Activated T-cell treated with anti-CD3 and anti-CD28 coated beads, Interleukin-2, amount 50 U/mL, for 24 hours (primary cell): ENCODE measurements around the gene SP110.

Source experiments
- DNase-seq: peaks from one replicate; pipeline ENCODE4 v3.0.0-alpha.2; 2020
- H3K27ac Mint-ChIP-seq: 2 replicates; pipeline ENCODE4 v1.8.0; 2020; ENCODE audit warnings: mild to moderate bottlenecking, mixed read lengths
- H3K27me3 Mint-ChIP-seq: 2 replicates; pipeline ENCODE4 v1.8.0; 2020; ENCODE audit warnings: mixed read lengths
- H3K36me3 Mint-ChIP-seq: 2 replicates; pipeline ENCODE4 v1.8.0; 2020; ENCODE audit warnings: low read depth, mixed read lengths
- H3K4me1 Mint-ChIP-seq: 2 replicates; pipeline ENCODE4 v1.8.0; 2020; ENCODE audit warnings: low read depth, mixed read lengths
- H3K4me3 Mint-ChIP-seq: 2 replicates; pipeline ENCODE4 v1.8.0; 2020; ENCODE audit warnings: mild to moderate bottlenecking, moderate library complexity, mixed read lengths
- H3K9me3 Mint-ChIP-seq: 2 replicates; pipeline ENCODE4 v1.8.0; 2020; ENCODE audit warnings: mixed read lengths

SP110 gene

DNA sequence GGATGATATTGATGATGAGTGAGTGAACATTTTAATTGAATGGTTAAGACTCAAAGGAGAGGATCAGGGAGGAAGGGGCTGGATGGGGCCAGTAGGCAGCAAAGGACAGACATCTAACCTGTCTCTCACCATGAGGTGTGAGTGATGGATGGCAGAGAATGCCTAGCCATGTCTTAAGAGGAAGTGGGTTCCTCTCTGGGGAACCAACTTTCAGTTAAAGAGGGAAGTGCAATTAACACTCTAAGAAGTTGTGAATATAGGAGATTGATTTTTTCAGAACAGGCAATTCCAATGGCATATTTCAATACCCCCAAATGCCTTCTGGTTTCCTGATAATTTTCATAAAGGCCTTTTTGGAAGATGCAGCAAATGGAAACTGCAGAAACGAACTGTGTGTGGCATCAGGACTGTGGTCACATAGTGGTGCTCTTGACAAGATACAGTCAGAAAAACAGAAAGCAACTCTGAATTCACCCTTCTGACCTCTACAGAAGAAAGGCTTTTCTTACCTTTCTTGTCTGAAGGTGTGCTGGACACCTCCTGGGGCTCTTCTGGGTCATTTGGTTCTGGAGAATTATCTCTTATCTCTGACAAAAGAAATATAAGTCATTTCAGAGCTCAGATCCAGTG is 10.2 kb downstream of the SP110 start:
- H3K9me3 Mint-ChIP-seq = no peaks in the 10 kb centered on the region
- no peaks in the 10 kb centered on the region for H3K27me3 Mint-ChIP-seq
- no peak overlapping the region for H3K4me3 Mint-ChIP-seq
- H3K27ac Mint-ChIP-seq = no peak overlapping the region
- peaks cover 25% of the 10 kb centered on the region for H3K4me1 Mint-ChIP-seq
- DNase-seq = no peak
- H3K36me3 Mint-ChIP-seq = peaks cover 18% of the 10 kb centered on the region

DNA sequence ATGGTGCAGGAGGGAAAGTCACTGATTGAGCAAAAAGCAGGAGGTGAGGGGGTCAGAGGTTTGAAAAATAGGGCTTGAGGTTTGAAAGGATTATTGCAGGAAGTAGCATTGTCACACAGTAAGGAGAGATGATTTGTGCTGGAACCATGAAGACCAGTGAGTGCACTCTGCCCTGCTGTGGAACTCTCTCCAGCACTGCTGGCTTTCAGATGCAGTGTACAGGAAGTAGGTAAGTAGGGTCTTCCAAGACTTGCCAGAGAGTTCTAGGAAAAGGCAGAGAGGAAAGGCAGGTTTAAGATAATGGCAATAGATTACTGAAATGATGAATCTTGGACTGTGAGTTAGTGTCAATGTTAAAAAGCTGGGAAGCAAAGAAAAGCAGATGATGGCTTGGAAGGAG is 11.2 kb downstream of the SP110 start:
- Mint-ChIP-seq H3K27ac (no peak overlapping the region), H3K27me3 (no peaks in the 10 kb centered on the region), H3K36me3 (peaks cover 28% of the 10 kb centered on the region), H3K9me3 (no peaks in the 10 kb centered on the region), H3K4me3 (no peak overlapping the region), H3K4me1 (peaks cover 22% of the 10 kb centered on the region)
- no peak for DNase-seq

DNA sequence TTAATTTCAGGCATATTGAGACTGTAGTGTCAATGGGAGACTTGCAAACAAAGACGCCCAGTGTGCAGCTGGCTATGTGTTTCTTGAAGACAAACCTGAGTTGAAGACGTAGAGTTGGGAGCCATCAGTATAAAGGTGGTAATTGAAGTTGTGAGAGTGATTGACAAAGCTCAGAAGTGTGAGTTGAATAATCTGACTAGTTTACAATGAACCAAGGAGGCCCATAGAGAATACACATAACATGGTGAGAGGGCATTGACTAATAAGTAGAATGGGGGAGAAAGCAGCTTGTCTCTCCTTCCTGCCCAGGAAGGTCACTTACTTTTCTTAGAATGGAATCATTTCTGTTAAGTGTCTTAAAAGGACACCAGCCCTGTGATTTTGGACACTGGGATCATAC is 14.1 kb downstream of the SP110 start:
- Mint-ChIP-seq H3K9me3 (no peaks in the 10 kb centered on the region), H3K27ac (peak overlapping the region; percentile 80)
- no peak for DNase-seq

DNA sequence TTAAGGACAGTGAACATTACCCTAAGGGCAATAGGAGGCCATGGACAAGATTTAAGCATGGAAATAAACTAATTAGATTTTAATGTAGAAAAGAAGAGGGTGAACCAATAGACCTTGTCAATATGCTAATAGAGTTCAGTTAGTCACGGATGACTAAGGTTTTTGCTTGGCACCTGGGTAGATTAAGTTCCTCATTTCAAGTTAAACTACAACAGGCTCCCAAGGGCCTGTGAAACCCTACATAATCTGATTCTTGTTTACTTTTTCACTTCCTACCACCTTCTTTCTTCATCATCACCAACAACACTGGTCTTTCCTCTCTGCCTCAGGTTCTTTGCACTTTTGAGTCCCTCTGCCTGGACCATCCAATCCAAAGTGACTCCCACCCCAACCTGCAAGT is 14.8 kb downstream of the SP110 start:
- peaks cover 33% of the 10 kb centered on the region for H3K4me1 Mint-ChIP-seq
- H3K9me3 Mint-ChIP-seq = no peaks in the 10 kb centered on the region
- peaks cover 61% of the 10 kb centered on the region for H3K36me3 Mint-ChIP-seq
- no peak for DNase-seq
- peak overlapping the region; percentile 80 for H3K27ac Mint-ChIP-seq
- H3K4me3 Mint-ChIP-seq = no peak overlapping the region
- no peaks in the 10 kb centered on the region for H3K27me3 Mint-ChIP-seq

More for the DNA sequence above, 14.1 kb downstream of the SP110 start:
- Mint-ChIP-seq H3K27me3 (no peaks in the 10 kb centered on the region), H3K4me1 (peaks cover 33% of the 10 kb centered on the region), H3K36me3 (peaks cover 54% of the 10 kb centered on the region), H3K4me3 (no peak overlapping the region)

DNA sequence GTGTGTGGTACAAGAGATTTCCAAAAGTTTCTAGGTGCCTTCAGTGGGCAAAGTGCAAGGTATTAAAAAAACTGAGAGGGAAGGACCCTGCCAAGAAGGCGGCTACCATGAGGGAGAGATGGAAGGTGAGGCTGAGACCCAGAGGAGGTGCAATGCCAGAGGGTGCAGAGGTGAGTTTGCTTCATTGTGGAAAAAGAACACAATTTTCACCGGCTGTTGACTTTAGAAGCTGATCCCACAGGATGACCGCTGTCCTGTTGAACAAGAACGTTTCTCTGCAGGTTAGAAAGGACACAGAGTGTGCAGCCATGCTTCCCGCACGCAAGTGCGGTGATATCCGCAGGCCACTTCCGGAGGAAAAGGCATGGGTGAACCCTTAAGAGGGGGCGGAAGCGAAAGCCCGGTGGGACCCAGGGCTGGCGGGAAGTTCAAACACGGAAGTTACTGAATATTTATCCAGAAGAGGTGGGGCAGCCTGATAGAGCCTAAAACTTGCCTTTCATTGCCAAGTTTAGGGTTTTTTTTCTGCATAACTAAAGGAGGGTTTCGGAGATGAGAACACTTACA is 16.6 kb downstream of the SP110 start:
- no peak for DNase-seq
- Mint-ChIP-seq H3K4me1 (peaks cover 33% of the 10 kb centered on the region), H3K27ac (peak overlapping the region; percentile 85), H3K9me3 (no peaks in the 10 kb centered on the region), H3K4me3 (no peak overlapping the region), H3K36me3 (peaks cover 78% of the 10 kb centered on the region), H3K27me3 (no peaks in the 10 kb centered on the region)

DNA sequence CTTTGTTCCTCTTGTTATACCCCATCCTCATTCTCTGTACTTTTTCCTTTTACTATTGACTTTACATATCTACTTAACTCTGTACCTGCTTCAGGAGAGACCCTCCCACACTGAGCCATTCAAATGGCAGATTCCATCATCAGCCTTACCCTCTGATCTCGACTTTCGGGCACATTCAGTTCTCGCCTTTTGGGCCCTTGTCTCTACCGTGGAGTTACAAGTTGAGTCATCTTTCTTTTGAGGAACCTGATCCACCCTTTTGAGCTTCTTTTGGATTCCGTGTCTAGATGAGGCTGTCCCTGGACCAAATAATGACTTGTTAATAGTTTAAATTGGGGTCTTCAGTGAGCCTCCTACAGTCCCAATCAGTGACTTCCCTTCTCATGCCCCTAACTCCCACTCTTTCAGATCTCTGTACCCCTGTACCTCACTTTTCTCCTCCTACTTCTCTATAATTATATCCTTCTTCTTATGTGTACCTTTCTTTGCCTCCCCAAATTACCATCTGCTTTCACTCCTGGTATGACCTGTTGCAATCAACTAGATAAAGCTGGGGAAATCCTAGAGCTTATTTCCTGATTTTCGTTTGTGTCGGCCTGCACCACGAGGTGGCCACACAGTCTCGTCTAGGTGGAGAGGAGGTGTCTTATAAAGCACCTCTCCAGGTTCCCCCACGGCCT is 17.2 kb downstream of the SP110 start:
- peaks cover 33% of the 10 kb centered on the region for H3K4me1 Mint-ChIP-seq
- H3K27me3 Mint-ChIP-seq = no peaks in the 10 kb centered on the region
- H3K4me3 Mint-ChIP-seq = no peak overlapping the region
- H3K27ac Mint-ChIP-seq = peak overlapping the region; percentile 85
- H3K9me3 Mint-ChIP-seq = no peaks in the 10 kb centered on the region
- DNase-seq = no peak
- H3K36me3 Mint-ChIP-seq = peaks cover 84% of the 10 kb centered on the region

DNA sequence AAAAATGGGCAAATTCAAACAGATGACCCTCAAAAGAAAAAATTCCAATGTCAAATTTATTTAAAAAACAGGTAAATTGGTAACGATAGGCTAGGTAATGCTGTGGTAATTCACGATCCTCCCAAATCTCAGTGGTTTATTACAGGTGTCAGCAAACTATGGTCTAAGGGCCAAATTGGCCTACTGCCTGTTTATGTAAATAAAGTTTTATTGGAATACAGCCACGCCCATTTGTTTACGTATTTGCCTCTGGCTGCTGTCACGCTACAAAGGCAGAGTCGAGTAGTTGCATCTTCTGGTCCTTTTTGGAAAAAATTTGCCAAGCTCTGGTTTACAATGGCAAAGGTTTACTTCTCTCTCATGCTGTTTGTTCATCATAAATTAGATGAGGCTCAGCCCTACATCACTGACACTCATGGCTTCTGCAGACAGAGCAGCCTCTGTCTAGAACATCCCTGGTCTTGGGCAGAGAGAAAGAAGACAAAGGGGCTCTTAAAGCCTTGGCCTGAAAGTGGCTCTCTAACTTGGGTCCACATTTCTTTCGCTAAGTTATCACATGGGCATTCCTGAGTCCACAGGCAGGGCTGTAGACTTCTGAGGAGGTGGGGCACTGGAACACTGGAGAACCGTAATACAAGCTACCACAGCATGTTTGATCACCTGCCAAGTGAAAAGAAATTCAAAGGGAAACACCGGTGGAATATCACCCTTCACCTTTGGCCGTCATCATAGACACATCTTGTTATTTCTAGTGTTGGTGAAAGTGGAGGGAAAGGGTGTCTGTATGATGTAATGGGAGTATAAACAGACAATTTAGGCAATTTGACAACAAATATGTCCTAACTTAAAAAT is 34.8 kb downstream of the SP110 start:
- Mint-ChIP-seq H3K9me3 (peaks cover 3% of the 10 kb centered on the region), H3K4me3 (no peak overlapping the region), H3K27ac (peak overlapping the region; percentile 44), H3K4me1 (peaks cover 2% of the 10 kb centered on the region), H3K27me3 (no peaks in the 10 kb centered on the region), H3K36me3 (peaks cover 95% of the 10 kb centered on the region)
- no peak for DNase-seq

DNA sequence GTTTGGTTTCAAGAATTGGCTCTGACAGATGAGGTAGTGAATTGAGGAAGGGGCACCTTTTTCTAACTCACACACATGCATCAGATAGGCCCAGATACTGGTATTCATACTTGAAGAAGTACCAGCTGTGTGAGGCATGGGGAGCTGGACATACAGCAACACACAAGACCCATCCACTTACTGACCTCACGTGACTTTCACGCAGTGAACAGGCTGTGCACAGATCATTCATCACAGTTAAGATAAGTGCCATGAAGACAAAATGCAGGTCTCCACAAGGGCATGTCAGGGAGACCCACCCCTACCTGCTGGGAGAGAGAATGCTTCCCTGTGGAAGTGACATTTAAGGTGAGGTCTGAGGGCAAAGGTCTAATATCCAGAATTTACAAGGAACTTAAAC is 38.6 kb downstream of the SP110 start:
- H3K9me3 Mint-ChIP-seq = no peaks in the 10 kb centered on the region
- peak overlapping the region; percentile 50 for H3K27ac Mint-ChIP-seq
- H3K27me3 Mint-ChIP-seq = no peaks in the 10 kb centered on the region
- H3K4me3 Mint-ChIP-seq = no peak overlapping the region
- peaks cover 100% of the 10 kb centered on the region for H3K36me3 Mint-ChIP-seq
- H3K4me1 Mint-ChIP-seq = no peaks in the 10 kb centered on the region
- DNase-seq = no peak

DNA sequence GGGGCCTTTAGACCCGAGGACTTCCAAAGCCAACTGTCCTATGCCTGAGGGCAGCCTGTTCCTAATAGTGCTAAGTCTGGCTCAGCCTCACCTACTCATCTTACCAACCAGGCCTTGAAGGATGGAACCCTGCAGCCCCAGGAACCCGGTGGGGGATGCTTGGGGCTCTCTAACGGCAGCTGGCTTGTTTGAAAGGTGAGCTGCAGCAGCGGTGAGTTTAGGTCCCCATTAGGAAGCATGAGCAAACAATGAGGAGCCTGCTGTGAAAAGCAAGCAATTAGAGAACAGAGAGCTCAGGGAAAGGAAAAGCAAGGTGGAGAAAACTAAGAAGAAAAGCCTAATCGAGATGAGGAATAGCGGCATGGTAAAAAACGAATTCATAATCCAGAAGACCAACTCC is 39.9 kb downstream of the SP110 start:
- Mint-ChIP-seq H3K9me3 (no peaks in the 10 kb centered on the region), H3K4me3 (no peak overlapping the region), H3K27me3 (no peaks in the 10 kb centered on the region), H3K4me1 (no peaks in the 10 kb centered on the region), H3K27ac (no peak overlapping the region), H3K36me3 (peaks cover 100% of the 10 kb centered on the region)
- DNase-seq = no peak

DNA sequence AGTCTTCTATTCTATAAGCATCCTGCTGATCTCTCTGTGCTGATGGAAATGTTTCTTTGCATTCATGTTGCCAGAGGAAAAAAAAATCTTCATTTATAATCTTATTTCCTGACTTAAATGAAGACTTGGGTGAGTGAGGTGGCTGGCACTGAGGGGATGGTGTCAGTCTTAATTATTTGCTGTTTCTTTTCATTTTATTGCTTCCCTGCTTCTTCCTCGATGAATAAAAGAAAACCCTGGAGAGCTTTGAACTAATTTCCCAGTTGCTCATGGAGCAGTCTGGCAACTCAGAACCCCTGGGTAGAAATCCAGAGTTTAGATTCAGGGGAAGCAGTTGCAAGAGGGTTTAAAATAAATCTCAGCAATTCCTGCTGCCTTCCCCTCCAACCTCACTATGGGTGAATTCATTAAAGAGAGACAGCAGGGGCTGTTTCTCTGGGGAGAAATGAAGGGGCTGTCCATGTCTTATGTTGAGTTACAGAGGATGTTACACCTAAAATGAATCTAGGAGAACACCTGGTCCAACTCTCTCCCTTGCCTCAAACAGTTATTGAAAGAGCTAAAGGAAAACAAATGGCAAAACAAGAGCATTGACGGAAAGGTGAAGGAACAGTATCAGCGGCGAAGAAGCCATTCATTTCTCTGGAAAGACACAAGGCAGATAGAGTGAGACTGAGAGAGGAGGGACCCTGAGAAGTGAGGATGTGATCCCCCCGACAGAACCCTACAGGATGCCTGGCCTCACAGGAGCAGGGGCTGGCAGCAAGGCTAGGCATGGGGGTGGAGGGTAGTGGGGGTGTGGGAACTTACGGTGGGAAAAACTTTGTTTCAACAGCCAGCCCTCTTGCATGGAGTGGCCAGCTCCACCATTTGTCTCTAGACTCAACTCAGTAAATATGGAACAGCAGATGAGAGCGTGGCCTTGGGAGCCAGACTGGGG is 41.0 kb downstream of the SP110 start:
- no peak for DNase-seq
- Mint-ChIP-seq H3K4me1 (no peaks in the 10 kb centered on the region), H3K9me3 (no peaks in the 10 kb centered on the region), H3K4me3 (no peak overlapping the region), H3K27me3 (no peaks in the 10 kb centered on the region), H3K36me3 (peaks cover 100% of the 10 kb centered on the region), H3K27ac (peak overlapping the region; percentile 16)

DNA sequence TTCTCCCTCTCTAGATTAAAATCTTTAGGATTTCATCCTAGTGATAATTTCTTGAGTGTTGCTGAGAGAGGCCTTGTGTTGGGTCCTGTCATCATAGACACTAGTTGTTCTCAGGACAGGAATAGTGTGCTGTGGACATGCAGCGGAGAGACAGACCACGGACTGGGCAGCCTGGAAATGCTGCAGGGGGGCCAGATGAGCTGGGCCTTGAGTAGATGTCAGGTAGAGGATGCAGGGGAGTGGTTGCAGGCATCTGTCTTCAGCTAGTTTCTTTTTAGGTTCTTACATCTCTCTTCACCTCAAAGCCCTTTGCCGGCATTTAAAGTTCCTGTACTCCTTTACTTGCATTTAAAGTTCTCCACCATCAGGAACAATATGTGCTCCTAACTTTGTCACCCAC is 42.8 kb downstream of the SP110 start:
- Mint-ChIP-seq H3K27ac (peak overlapping the region; percentile 75), H3K4me3 (no peak overlapping the region), H3K36me3 (peaks cover 100% of the 10 kb centered on the region), H3K4me1 (no peaks in the 10 kb centered on the region), H3K9me3 (no peaks in the 10 kb centered on the region), H3K27me3 (no peaks in the 10 kb centered on the region)
- no peak for DNase-seq

DNA sequence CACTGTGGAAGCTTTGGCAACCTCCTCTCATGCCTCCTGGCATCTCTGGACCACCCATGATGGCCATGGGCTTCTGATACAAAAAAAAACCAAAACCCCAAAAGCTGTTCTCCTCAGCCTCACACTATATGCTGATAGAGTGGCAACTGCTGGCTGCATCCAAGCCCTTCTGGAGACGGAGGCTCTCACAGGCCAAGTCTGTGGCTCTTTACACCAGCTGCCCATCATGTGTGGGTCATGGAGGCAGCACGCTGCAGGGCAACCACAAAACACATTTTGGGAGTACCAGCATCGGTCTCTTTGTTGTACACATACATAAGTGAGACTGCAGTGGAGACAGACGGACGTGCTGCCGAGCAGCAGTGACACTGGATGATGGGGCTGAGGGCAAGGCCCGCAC is 45.3 kb downstream of the SP110 start:
- peaks cover 100% of the 10 kb centered on the region for H3K36me3 Mint-ChIP-seq
- no peaks in the 10 kb centered on the region for H3K27me3 Mint-ChIP-seq
- peaks cover 15% of the 10 kb centered on the region for H3K4me1 Mint-ChIP-seq
- no peak overlapping the region for H3K4me3 Mint-ChIP-seq
- H3K9me3 Mint-ChIP-seq = no peaks in the 10 kb centered on the region
- DNase-seq = no peak
- peak overlapping the region; percentile 45 for H3K27ac Mint-ChIP-seq

DNA sequence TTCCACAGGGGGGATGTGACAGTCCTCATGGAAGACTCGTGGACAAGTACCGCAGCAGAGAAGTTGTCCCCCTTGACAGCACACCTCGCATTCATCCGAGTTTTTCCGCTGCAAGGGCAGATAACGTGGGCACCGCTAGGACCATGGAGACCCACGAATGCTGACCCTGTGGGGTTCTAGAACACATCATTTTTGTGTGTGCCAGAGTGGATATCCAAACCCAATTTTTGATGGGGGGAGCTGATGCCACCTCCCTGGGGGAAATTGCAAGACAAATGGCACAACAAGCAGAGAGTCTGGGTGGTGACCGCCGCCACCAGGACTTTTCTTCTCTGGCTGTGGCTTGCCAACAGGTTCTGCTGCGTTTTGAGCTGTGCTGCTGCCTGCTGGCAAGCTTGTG is 46.9 kb downstream of the SP110 start:
- H3K27me3 Mint-ChIP-seq = no peaks in the 10 kb centered on the region
- no peak overlapping the region for H3K27ac Mint-ChIP-seq
- peaks cover 97% of the 10 kb centered on the region for H3K36me3 Mint-ChIP-seq

DNA sequence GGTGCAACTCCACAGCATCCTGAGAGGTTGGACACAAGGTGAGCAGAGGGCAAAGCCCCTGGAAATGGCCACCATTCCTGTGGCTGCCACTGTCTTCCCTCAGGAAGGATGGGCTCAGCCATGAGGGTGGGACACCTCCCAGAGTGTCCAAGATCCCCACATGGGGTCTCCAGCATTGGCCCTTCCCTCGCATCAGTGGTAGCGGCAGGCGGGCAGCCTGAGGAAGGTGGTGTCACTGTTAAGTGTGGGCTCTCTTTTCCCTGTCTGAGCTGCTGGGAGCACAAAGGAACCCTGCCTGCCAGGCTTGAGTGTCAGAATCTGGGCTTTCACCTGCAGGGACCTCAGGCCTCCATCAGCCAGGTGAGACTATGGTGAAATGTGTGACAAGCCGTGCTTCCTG is 47.6 kb downstream of the SP110 start:
- peaks cover 97% of the 10 kb centered on the region for H3K36me3 Mint-ChIP-seq
- H3K27ac Mint-ChIP-seq = no peak overlapping the region
- no peaks in the 10 kb centered on the region for H3K27me3 Mint-ChIP-seq
- H3K4me1 Mint-ChIP-seq = peaks cover 15% of the 10 kb centered on the region
- DNase-seq = no peak
- H3K4me3 Mint-ChIP-seq = no peak overlapping the region
- H3K9me3 Mint-ChIP-seq = no peaks in the 10 kb centered on the region

More for the DNA sequence above, 46.9 kb downstream of the SP110 start:
- DNase-seq = no peak
- Mint-ChIP-seq H3K9me3 (no peaks in the 10 kb centered on the region), H3K4me3 (no peak overlapping the region), H3K4me1 (peaks cover 15% of the 10 kb centered on the region)
